Measurements from ENCODE around the gene PRR7. TPM values are rescaled to one million over a fixed set of nuclear protein-coding genes. Genes with fewer than 3 reads are reported as not detected.

The PRR7 gene
- total and polyA plus RNA-seq, 8 donors, result 0.61 to 3.7 (median 1.1) TPM; not detected in 4

DNA sequence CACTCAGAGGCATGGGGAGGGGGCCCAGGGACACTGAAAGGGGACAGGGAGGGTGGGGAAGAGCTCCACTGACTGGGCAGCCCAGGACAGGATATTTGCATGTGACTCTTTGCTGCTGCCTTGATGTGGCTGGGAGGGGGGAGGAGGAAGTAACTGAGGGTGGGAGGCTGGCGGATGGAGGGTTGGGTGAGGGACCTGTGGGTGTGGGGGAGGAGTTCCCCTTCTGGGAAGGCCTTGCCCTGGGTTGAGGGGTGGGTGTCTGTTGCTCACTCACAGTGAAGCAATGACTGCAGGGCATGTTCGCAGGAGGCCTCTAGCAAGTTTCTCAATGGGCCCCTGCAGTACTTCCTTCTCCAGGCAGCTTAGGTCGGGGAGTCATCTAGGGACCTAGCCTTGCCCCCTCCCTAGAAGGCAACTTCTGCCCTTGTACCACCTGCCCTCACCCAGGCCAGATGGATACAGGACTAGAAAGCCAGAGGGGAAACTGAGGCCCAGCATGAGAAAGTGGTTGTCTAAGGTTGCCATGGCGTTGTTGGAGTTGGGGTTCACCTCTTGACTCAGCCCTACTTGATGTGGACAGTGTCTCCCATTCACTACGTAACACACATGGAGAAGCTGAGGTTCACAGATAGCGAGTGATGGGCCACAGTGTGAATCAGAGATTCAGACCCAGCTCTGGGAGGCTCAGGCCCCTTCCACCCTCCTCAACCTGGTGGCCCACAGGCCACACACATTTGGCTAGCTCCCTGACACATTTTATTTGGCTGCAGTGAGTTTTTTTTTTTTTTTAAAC is 17.2 kb upstream of the PRR7 start:
- Histone ChIP-seq H3K4me3 (peak overlapping the region in 1 of 4 donors; percentile 77), H3K27ac (peak overlapping the region in 4 of 5 donors; percentile 2 to 98 (median 50)), H3K36me3 (peaks cover 31 to 47% (median 43%) of the 10 kb centered on the region in 4 donors), H3K27me3 (no peaks in the 10 kb centered on the region), H3K4me1 (peaks cover 23 to 80% (median 64%) of the 10 kb centered on the region in 4 donors), H3K9me3 (no peaks in the 10 kb centered on the region)
- TF ChIP-seq POLR2AphosphoS5 (IDR thresholded peaks at IDR 0.05), result no peak
- no peak for TF ChIP-seq CTCF (IDR thresholded peaks at IDR 0.05)
- no peak for TF ChIP-seq POLR2A (IDR thresholded peaks at IDR 0.05)
- TF ChIP-seq EP300 (IDR thresholded peaks at IDR 0.05), result no peak
- DNase-seq, result peak; percentile 60 to 76
- intact Hi-C loops (cut with DNase I; ENCODE audit: low total_unique reads), result no loop called here
- WGBS, 5 donors, result 78 to 85% (median 80%) methylated on average over 6 of the region's 6 CpGs

- H3K9me3 ChIP-seq, result no peaks in the 10 kb centered on the region
Measured at GRCh38 chr5:177430140-177430951, 16.3 kb upstream of the PRR7 start.

GRCh38 chr5:177430972-177431316 is 15.7 kb upstream of the PRR7 start:
- intact Hi-C loops (cut with DNase I; ENCODE audit: low total_unique reads), result no loop called here
- H3K4me1 ChIP-seq, result peaks cover 19 to 70% (median 55%) of the 10 kb centered on the region in 4 donors
- no peaks in the 10 kb centered on the region for H3K27me3 ChIP-seq
- H3K27ac ChIP-seq, result peak overlapping the region in 3 of 5 donors; percentile 5 to 98 (median 94)
- H3K9me3 ChIP-seq, result no peaks in the 10 kb centered on the region
- DNase-seq, result no peak
- H3K4me3 ChIP-seq, result peak overlapping the region in 1 of 4 donors; percentile 13
- 78 to 89% (median 87%) methylated on average over 6 to 7 of the region's 7 CpGs for WGBS, 5 donors
- TF ChIP-seq POLR2A (IDR thresholded peaks at IDR 0.05), result no peak
- no peak for TF ChIP-seq EP300 (IDR thresholded peaks at IDR 0.05)
- no peak for TF ChIP-seq CTCF (IDR thresholded peaks at IDR 0.05)
- TF ChIP-seq POLR2AphosphoS5 (IDR thresholded peaks at IDR 0.05), result no peak
- peaks cover 46 to 62% (median 58%) of the 10 kb centered on the region in 4 donors for H3K36me3 ChIP-seq

More at GRCh38 chr5:177430140-177430951, 16.3 kb upstream of the PRR7 start:
- no peak for TF ChIP-seq EP300 (IDR thresholded peaks at IDR 0.05)
- no peak for TF ChIP-seq POLR2A (IDR thresholded peaks at IDR 0.05)
- no peak for TF ChIP-seq CTCF (IDR thresholded peaks at IDR 0.05)
- TF ChIP-seq POLR2AphosphoS5 (IDR thresholded peaks at IDR 0.05), result no peak
- intact Hi-C loops (cut with DNase I; ENCODE audit: low total_unique reads), result no loop called here
- H3K27me3 ChIP-seq, result no peaks in the 10 kb centered on the region
- peak overlapping the region in 1 of 4 donors; percentile 13 for H3K4me3 ChIP-seq
- peaks cover 40 to 56% (median 52%) of the 10 kb centered on the region in 4 donors for H3K36me3 ChIP-seq
- H3K4me1 ChIP-seq, result peaks cover 22 to 75% (median 60%) of the 10 kb centered on the region in 4 donors
- no peak for DNase-seq
- H3K27ac ChIP-seq, result peak overlapping the region in 3 of 5 donors; percentile 5 to 98 (median 94)
- WGBS, 5 donors, result 83 to 94% (median 89%) methylated on average over 21 to 26 of the region's 26 CpGs
